ENCODE data around the gene DDX41.

The DDX41 gene

GRCh38 chr5:177524539-177524900, 7.8 kb upstream of the DDX41 start:
- Histone ChIP-seq H3K27ac (ENCODE audit: low read depth, low read length) (no peak overlapping the region), H3K36me3 (ENCODE audit: insufficient read depth, low read length) (peaks cover 91% of the 10 kb centered on the region)
- 96% methylated on average over 12 of the region's 12 CpGs for WGBS

DNA sequence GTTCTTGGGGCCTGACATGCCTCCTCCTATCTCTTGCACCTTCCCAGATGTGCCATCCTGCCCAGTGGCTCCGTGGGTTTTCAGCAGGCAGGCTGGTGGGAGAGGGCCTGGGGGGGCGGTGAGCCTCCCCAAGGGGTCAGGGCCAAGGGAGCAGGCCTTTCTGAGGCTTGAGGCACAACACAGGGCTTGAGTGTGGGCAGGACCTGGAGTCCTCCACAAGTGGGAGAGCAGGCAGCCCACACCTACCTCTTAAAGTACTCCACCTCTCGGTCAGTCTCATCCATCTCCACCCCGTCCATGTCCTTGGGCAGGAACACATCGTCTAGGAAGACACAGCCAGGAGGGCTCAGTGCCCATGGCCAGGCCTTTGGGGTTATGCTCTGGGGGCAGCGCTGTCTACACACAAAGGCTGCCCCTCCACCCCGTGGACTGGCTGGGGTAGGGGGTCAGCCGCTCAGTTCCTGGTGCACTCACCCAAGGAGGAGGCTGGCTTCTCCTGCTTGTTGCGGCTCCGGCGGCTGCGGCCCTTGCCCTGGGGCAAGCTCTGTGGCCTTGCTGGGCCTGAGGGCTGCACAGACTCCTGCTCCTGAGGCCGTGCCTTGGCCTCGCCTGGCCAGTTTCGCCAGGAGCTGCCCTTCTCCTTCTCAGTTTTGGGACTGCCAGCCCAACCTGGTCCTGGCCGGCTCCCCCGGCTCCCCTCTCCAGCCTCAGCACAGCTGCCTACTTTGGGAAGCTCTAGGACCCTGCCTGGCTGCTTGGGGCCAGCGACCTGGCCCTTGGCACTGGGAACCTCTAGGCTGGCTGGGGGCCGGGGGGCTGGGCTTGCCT, 7.2 kb upstream of the DDX41 start:
- H3K27ac ChIP-seq (ENCODE audit: low read depth, low read length) = no peak overlapping the region
- no peaks in the 10 kb centered on the region for H3K9me3 ChIP-seq (ENCODE audit: insufficient read depth, low read depth, low read length)
- H3K27me3 ChIP-seq (ENCODE audit: insufficient read depth, low read length) = no peaks in the 10 kb centered on the region
- H3K36me3 ChIP-seq (ENCODE audit: insufficient read depth, low read length) = peaks cover 91% of the 10 kb centered on the region
- H3K4me3 ChIP-seq (ENCODE audit: low read length) = no peak overlapping the region
- no peaks in the 10 kb centered on the region for H3K4me1 ChIP-seq (ENCODE audit: insufficient read depth, low read length)
- no peak overlapping the region for H3K9ac ChIP-seq (ENCODE audit: low read depth, low read length)
- 97% methylated on average over 19 of the region's 19 CpGs for WGBS

More at GRCh38 chr5:177524539-177524900, 7.8 kb upstream of the DDX41 start:
- Histone ChIP-seq H3K4me1 (ENCODE audit: insufficient read depth, low read length) (no peaks in the 10 kb centered on the region), H3K9ac (ENCODE audit: low read depth, low read length) (no peak overlapping the region), H3K9me3 (ENCODE audit: insufficient read depth, low read depth, low read length) (no peaks in the 10 kb centered on the region), H3K4me3 (ENCODE audit: low read length) (no peak overlapping the region), H3K27me3 (ENCODE audit: insufficient read depth, low read length) (no peaks in the 10 kb centered on the region)

DNA sequence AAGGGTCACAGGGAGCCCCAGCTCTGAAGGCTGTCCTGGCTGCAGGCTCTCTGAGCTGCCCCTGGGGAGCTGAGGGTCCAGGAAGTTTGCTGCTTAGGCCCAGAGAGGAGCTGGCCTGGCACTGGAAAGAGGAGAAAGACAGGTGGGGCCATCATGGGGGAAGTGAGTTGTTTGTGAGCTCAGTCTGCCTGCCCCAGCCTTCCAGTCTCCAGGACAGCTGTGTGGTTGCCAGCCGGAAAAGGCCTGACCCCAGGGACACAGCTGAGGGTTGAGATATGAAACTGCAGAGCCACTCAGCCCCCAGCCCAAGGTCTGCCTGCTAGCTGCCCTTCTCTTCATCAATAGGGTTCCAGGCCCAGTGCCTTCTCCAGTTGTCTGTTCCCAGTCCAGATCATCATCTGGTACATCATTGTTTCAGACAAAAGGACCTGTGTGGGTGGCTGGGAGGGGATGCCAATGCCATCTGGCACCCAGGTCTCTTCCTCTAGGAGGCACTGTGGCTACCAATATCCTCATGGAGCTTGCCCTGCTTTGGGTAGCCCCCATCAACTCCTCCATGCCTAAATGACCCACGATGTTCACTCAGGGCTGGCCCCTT, 4.3 kb upstream of the DDX41 start:
- Histone ChIP-seq H3K9ac (ENCODE audit: low read depth, low read length) (no peak overlapping the region), H3K36me3 (ENCODE audit: insufficient read depth, low read length) (peaks cover 63% of the 10 kb centered on the region), H3K4me1 (ENCODE audit: insufficient read depth, low read length) (peaks cover under 1% of the 10 kb centered on the region; the same call in 1 of the 2 replicates), H3K27ac (ENCODE audit: low read depth, low read length) (no peak overlapping the region), H3K4me3 (ENCODE audit: low read length) (no peak overlapping the region), H3K9me3 (ENCODE audit: insufficient read depth, low read depth, low read length) (no peaks in the 10 kb centered on the region), H3K27me3 (ENCODE audit: insufficient read depth, low read length) (no peaks in the 10 kb centered on the region)
- WGBS = 84% methylated on average over 2 of the region's 2 CpGs

DNA sequence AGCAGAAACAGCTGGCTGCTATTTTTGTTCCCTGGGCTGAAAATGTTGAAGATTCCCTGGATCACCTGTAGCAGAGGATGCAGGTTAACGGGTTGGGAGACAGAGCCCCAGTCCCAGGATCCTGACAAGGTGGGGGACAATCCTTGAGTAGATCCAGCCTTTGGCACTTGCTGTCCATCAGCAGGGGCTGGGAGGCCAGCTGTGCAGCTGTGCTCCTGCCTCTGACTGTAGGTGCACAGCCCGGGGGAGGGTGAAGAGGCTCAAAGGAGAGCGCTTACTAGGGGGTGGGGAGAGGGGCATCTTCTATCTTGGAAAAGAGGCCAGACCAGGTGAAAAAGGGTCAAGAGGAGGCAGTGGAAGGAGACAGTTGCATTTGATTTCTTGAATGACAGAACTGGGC, 3.5 kb upstream of the DDX41 start:
- H3K4me3 ChIP-seq (ENCODE audit: low read length) = no peak overlapping the region
- H3K9me3 ChIP-seq (ENCODE audit: insufficient read depth, low read depth, low read length) = no peaks in the 10 kb centered on the region
- H3K9ac ChIP-seq (ENCODE audit: low read depth, low read length) = no peak overlapping the region
- WGBS = 93% methylated on average over 3 of the region's 3 CpGs
- peaks cover 3% of the 10 kb centered on the region; the same call in 1 of the 2 replicates for H3K4me1 ChIP-seq (ENCODE audit: insufficient read depth, low read length)
- H3K36me3 ChIP-seq (ENCODE audit: insufficient read depth, low read length) = peaks cover 63% of the 10 kb centered on the region
- H3K27me3 ChIP-seq (ENCODE audit: insufficient read depth, low read length) = no peaks in the 10 kb centered on the region
- no peak overlapping the region for H3K27ac ChIP-seq (ENCODE audit: low read depth, low read length)

DNA sequence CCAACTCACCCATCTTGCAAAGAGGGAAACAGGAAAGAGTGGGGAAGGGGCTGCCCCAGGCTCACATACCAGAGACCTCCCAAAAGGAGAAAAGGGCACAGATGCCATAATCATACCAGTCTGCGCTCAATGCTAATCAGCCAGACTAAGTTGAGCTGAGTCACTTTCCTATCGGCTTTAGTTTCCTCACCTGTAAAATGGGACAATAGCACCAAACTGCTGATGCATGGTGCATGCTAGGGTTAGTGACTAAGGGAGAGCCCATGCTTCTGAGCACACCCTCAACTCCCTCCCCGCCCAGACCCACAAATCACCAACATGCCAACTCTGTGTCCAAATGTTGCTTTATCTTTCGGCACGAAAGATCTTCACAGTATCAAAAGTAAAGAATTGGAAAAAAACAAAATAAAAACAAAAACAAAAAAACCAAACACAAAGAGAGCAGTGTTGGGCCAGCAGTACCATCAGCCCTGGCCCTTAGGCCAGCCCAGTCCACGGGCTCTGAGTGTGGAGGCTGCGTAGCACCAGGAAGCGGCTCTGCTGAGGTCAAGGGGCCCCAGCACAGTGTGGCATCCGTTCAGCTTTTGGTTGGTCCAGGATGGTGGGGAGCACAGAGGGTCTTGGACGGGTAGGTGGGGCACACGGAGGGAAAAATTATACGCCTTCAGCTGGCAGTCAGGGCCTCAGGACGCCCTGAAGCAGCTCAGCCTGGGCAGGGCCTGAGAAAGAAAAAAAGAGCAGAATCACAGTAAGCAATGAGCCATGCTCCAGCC, 2.9 kb upstream of the DDX41 start:
- H3K27ac ChIP-seq (ENCODE audit: low read depth, low read length) = no peak overlapping the region
- peaks cover 63% of the 10 kb centered on the region for H3K36me3 ChIP-seq (ENCODE audit: insufficient read depth, low read length)
- H3K4me1 ChIP-seq (ENCODE audit: insufficient read depth, low read length) = peaks cover 3% of the 10 kb centered on the region; the same call in 1 of the 2 replicates
- H3K9ac ChIP-seq (ENCODE audit: low read depth, low read length) = no peak overlapping the region
- WGBS = 84% methylated on average over 13 of the region's 13 CpGs
- no peaks in the 10 kb centered on the region for H3K27me3 ChIP-seq (ENCODE audit: insufficient read depth, low read length)
- H3K4me3 ChIP-seq (ENCODE audit: low read length) = no peak overlapping the region
- no peaks in the 10 kb centered on the region for H3K9me3 ChIP-seq (ENCODE audit: insufficient read depth, low read depth, low read length)

- H3K36me3 ChIP-seq (ENCODE audit: insufficient read depth, low read length) = peaks cover 70% of the 10 kb centered on the region
- H3K27ac ChIP-seq (ENCODE audit: low read depth, low read length) = no peak overlapping the region
- H3K9ac ChIP-seq (ENCODE audit: low read depth, low read length) = no peak overlapping the region
- no peaks in the 10 kb centered on the region for H3K27me3 ChIP-seq (ENCODE audit: insufficient read depth, low read length)
- no peaks in the 10 kb centered on the region for H3K9me3 ChIP-seq (ENCODE audit: insufficient read depth, low read depth, low read length)
- WGBS = 93% methylated on average over 7 of the region's 7 CpGs
- H3K4me1 ChIP-seq (ENCODE audit: insufficient read depth, low read length) = peaks cover 3% of the 10 kb centered on the region; the same call in 1 of the 2 replicates
- peak overlapping the region; percentile 85 for H3K4me3 ChIP-seq (ENCODE audit: low read length)
These were observed 1.2 kb downstream of the DDX41 start for GRCh38 chr5:177515580-177515979.

DNA sequence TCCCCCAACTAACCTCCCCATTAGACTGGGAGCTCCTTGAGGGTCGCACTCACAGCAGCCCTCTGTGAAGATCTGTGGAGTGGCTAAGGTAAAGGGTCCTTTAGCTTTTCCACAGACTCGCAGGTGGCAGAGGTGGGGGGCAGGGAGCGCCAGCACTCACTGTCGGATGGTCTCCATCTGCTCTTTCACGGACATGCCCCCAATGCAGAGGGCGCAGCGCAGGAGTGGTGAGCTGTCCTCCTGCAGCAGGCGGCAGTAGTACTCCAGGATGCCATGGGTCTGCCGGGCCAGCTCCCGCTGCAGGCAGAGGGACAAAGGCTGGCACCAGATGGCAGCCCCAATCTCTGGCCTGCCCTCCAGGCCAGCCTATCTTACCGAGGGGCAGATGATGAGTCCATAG, 2.2 kb downstream of the DDX41 start:
- peaks cover 67% of the 10 kb centered on the region for H3K36me3 ChIP-seq (ENCODE audit: insufficient read depth, low read length)

DNA sequence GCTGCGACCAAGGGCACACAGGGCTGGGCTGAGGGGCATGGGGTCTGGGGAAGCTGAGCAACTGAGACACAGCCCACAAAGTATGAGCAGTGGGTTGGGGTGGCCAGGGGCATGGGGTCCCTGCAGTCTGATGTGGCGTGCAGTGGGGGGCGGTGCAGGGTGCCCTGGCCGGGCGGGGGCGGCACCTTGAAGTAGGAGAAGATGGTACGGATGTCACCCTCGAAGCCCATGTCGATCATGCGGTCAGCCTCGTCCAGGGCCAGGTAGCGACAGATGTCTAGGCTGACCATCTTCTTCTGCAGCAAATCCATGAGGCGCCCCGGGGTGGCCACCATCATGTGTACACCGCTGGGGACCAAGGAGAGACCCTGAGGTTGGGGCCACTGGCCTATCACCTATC, 3.3 kb downstream of the DDX41 start:
- Histone ChIP-seq H3K4me1 (ENCODE audit: insufficient read depth, low read length) (peaks cover 15% of the 10 kb centered on the region), H3K9me3 (ENCODE audit: insufficient read depth, low read depth, low read length) (no peaks in the 10 kb centered on the region), H3K27ac (ENCODE audit: low read depth, low read length) (no peak overlapping the region), H3K9ac (ENCODE audit: low read depth, low read length) (no peak overlapping the region), H3K4me3 (ENCODE audit: low read length) (no peak overlapping the region), H3K36me3 (ENCODE audit: insufficient read depth, low read length) (peaks cover 61% of the 10 kb centered on the region), H3K27me3 (ENCODE audit: insufficient read depth, low read length) (no peaks in the 10 kb centered on the region)
- WGBS = 96% methylated on average over 15 of the region's 15 CpGs

More for the DNA sequence above, 2.2 kb downstream of the DDX41 start:
- no peak overlapping the region for H3K27ac ChIP-seq (ENCODE audit: low read depth, low read length)
- H3K4me3 ChIP-seq (ENCODE audit: low read length) = no peak overlapping the region
- no peaks in the 10 kb centered on the region for H3K27me3 ChIP-seq (ENCODE audit: insufficient read depth, low read length)
- H3K9ac ChIP-seq (ENCODE audit: low read depth, low read length) = no peak overlapping the region
- no peaks in the 10 kb centered on the region for H3K9me3 ChIP-seq (ENCODE audit: insufficient read depth, low read depth, low read length)
- WGBS = 97% methylated on average over 11 of the region's 11 CpGs
- peaks cover 11% of the 10 kb centered on the region for H3K4me1 ChIP-seq (ENCODE audit: insufficient read depth, low read length)

DNA sequence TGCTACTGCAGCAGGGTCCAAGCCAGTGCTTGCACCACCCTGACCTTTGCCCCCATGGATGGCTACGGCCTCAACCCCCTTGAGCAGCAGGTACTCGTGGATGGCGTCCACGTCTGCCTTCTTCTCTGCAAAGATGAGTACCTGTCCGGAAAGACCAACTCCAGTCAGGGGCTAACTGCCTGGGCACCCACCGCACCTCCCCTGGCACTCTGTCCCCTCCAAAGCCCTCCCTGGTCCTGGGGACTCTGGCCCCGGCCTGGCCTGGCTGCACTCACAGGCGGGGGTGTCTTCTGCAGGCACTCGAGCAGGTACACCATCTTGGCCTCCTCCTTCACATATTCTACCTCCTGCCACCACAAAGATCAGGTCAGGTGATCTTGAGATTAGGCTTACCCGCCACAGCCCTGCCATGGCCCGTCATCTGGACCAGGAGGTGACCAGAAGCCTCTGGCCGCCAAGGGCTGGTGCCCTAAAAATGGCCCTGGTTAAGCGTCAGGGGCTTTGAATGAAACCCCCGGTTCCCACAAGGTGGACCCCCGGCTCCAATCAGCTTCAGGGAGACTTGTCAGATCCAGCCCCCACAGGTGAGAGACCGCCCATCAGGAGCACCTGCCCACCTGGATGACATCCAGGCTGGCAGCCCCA, 3.9 kb downstream of the DDX41 start:
- H3K27me3 ChIP-seq (ENCODE audit: insufficient read depth, low read length) = no peaks in the 10 kb centered on the region
- H3K9ac ChIP-seq (ENCODE audit: low read depth, low read length) = no peak overlapping the region
- 91% methylated on average over 16 of the region's 16 CpGs for WGBS
- H3K36me3 ChIP-seq (ENCODE audit: insufficient read depth, low read length) = peaks cover 61% of the 10 kb centered on the region
- no peak overlapping the region for H3K27ac ChIP-seq (ENCODE audit: low read depth, low read length)
- H3K4me3 ChIP-seq (ENCODE audit: low read length) = no peak overlapping the region
- H3K4me1 ChIP-seq (ENCODE audit: insufficient read depth, low read length) = peaks cover 15% of the 10 kb centered on the region
- no peaks in the 10 kb centered on the region for H3K9me3 ChIP-seq (ENCODE audit: insufficient read depth, low read depth, low read length)

DNA sequence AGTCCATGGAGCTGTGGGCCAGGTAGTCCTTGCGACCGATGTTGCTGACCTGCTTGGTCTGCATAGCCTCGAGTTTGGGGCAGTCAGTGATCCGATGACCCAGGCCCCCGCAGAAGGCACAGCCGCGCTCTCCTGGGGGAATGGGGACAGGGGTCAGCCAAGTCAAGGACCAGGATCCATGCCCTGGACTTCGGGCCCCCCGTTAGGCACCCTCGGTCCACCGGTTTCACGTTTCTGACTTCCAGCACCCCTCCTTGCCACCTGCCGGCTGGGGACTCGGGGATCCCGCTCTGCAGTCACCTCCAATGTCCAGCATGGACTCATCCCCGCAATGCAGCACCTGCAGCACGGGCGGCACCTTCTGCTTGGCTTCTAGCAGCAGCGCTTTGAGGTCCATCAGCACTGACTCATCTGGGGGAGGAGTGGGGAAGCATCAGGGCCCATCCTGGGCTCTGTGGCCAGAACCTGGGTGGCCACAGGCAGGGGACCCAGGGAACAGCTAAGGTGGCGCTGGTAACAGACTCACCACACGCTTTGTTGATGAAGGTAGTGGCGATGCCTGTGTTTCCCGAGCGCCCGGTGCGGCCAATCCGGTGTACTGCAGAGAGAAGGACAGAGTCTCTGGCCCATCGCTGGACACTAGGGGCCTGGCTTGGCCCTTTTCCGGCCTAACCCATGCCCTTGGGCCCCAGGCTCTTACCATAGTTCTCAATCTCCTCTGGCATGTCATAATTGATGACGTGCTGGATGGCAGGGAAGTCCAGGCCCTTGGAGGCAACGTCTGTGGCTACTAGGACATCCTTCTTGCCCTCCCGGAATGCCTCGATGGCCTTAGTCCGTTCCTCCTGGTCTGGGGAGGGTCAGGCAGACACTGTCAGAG, 4.7 kb downstream of the DDX41 start:
- H3K9ac ChIP-seq (ENCODE audit: low read depth, low read length) = no peak overlapping the region
- no peaks in the 10 kb centered on the region for H3K27me3 ChIP-seq (ENCODE audit: insufficient read depth, low read length)
- H3K9me3 ChIP-seq (ENCODE audit: insufficient read depth, low read depth, low read length) = no peaks in the 10 kb centered on the region
- H3K4me1 ChIP-seq (ENCODE audit: insufficient read depth, low read length) = peaks cover 15% of the 10 kb centered on the region
- no peak overlapping the region for H3K27ac ChIP-seq (ENCODE audit: low read depth, low read length)
- H3K4me3 ChIP-seq (ENCODE audit: low read length) = no peak overlapping the region
- 95% methylated on average over 34 of the region's 34 CpGs for WGBS
- H3K36me3 ChIP-seq (ENCODE audit: insufficient read depth, low read length) = peaks cover 65% of the 10 kb centered on the region

Data from HUES64 (cell line).